Sigmoid colon (tissue), 7 donors: ENCODE measurements around the gene ABLIM1. TPM values are rescaled to one million over a fixed set of nuclear protein-coding genes. Genes with fewer than 3 reads are reported as not detected.

Experiments used
- DNase-seq: peaks from one replicate; pipeline ENCODE4 v3.0.0-alpha.2; 2019
- H3K27ac ChIP-seq, 4 donors: fragments of 200-600 bp; sonication (generic); one replicate each; pipeline ENCODE4 v1.5.1; 2016 to 2019; ENCODE audit warnings: mild to moderate bottlenecking in 1 of 4
- H3K27me3 ChIP-seq, 3 donors: fragments of 200-600 bp; sonication (generic); one replicate each; pipeline ENCODE4 v1.5.1; 2019; ENCODE audit warnings: mild to moderate bottlenecking in 1 of 3
- H3K36me3 ChIP-seq, 4 donors: fragments of 200-600 bp; sonication (generic); one replicate each; pipeline ENCODE4 v1.5.1; 2016 to 2019
- H3K4me1 ChIP-seq, 4 donors: fragments of 200-600 bp; sonication (generic); one replicate each; pipeline ENCODE4 v1.5.1; 2017 to 2019
- H3K4me3 ChIP-seq, 4 donors: fragments of 200-600 bp; sonication (generic); one replicate each; pipeline ENCODE4 v1.5.1; 2017 to 2019; ENCODE audit warnings: mild to moderate bottlenecking in 2 of 4, moderate library complexity in 1 of 4
- H3K9me3 ChIP-seq, 4 donors: fragments of 200-600 bp in 3 of 4; sonication (generic) in 3 of 4; one replicate each; pipeline versions ENCODE4 v1.5.1 to v1.6.1; 2013 to 2019
- EP300 ChIP-seq, 4 donors: sonication (generic); formaldehyde crosslinking; IDR thresholded peaks; one replicate each; pipeline ENCODE4 v1.6.1; 2017; ENCODE audit warnings: antibody characterized with exemption in 4 of 4
- POLR2A ChIP-seq, 2 donors: fragments of 450-650 bp; IDR thresholded peaks; one replicate each; pipeline ENCODE4 v1.6.1; 2016; ENCODE audit warnings: antibody characterized with exemption in 2 of 2, mild to moderate bottlenecking in 2 of 2, moderate library complexity in 2 of 2
- POLR2AphosphoS5 ChIP-seq, 4 donors: sonication (generic); formaldehyde crosslinking; IDR thresholded peaks; one replicate each; pipeline ENCODE4 v1.6.1; 2017; ENCODE audit warnings: antibody characterized with exemption in 4 of 4
- whole genome bisulfite sequencing, 2 donors: extraction: QIAGEN DNeasy Blood & Tissue Kit; methylation state at CpG; one replicate each; pipeline ENCODE4 v1.1.7; 2013; 5-methylcytosine and 5-hydroxymethylcytosine counted together
- intact Hi-C: fragments of 100-400 bp; cut with DNase I; formaldehyde crosslinking; loops from one replicate; pipeline ENCODE4 v1.15.1; 2023
- polyA plus RNA-seq, 3 donors: library from polyadenylated mRNA; stranded (reverse); fragments of 200-250 nt; gene quantifications; one replicate each; pipeline ENCODE4 v1.2.3, GENCODE V29; 2013
- total RNA-seq, 4 donors: library from RNA; depleted of rRNA; stranded (reverse); fragments of >200 nt; gene quantifications; one replicate each; pipeline ENCODE4 v1.1.0, GENCODE V29; 2016
- TF ChIP-seq, protein P1 (sequence below), 4 experiments: fragments of 450-650 bp in 3 of 4; fragments of 200-600 bp in 1 of 4; IDR thresholded peaks; one replicate each; pipeline ENCODE4 v1.5.1; 2016 to 2019; ENCODE audit warnings: antibody characterized with exemption in 4 of 4, mild to moderate bottlenecking in 3 of 4, moderate library complexity in 2 of 4
- donor health status: healthy with polysubstance abuse.
- donor health status: Bipolar disorder and iron deficiency.
- donor health status: healthy.

The ABLIM1 gene
- total and polyA plus RNA-seq, 7 donors: 41.9 to 127 (median 49.5) TPM

DNA sequence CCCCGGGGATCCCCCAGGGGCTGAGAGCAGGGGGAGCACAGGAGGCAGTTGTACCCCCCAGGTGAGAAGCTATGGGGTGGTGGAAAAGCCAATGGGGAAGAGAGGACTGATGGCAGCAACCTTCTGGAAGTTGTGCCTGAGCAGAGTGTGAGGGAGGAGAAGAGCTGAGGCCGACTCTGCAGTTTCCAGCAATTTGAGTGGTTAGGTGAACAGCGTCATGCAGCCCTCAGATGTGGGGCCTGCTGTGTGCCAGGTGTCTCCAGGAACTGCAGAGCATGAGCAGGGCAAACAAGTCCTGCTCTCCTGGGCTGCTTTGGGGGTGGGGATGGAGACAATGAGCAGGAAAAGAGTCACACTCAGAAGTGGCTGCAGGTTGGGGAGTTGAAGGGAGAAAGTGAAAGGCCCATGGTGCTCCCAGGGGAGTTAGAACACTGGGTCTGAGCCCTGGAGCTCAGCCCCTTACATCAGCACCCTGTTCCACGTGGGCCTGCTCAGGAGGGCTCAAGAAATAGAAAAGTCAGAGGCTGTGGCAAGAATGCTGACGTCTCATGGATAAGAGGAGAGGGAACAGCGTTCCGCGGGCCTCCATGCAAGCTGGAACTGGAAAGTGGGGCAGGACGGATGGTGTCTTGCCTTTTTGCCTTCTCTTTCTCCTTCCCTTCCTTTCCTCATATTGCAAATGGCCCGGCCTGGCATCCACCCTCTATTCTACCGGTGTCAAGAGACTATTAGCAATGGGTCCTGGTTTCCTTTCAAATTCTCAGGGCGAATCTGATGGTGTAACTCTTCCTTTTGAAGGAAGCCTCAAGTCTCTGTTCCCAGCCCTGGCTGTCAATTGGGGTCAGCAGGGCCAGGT, 249.7 kb downstream of the ABLIM1 start:
- Histone ChIP-seq H3K27ac (no peak overlapping the region), H3K9me3 (no peaks in the 10 kb centered on the region), H3K27me3 (peaks cover 0 to 13% (median 5%) of the 10 kb centered on the region in 3 donors), H3K4me1 (peaks cover 0 to 28% (median 24%) of the 10 kb centered on the region in 4 donors), H3K36me3 (no peaks in the 10 kb centered on the region), H3K4me3 (no peak overlapping the region)
- WGBS, 2 donors: 82 to 89% methylated on average over 12 of the region's 12 CpGs
- DNase-seq: peak; percentile 50
- intact Hi-C loops: no loop called here
- TF ChIP-seq POLR2A (IDR thresholded peaks at IDR 0.05): no peak
- TF ChIP-seq EP300 (IDR thresholded peaks at IDR 0.05): no peak
- TF ChIP-seq POLR2AphosphoS5 (IDR thresholded peaks at IDR 0.05): no peak
- TF ChIP-seq, protein P1, sequence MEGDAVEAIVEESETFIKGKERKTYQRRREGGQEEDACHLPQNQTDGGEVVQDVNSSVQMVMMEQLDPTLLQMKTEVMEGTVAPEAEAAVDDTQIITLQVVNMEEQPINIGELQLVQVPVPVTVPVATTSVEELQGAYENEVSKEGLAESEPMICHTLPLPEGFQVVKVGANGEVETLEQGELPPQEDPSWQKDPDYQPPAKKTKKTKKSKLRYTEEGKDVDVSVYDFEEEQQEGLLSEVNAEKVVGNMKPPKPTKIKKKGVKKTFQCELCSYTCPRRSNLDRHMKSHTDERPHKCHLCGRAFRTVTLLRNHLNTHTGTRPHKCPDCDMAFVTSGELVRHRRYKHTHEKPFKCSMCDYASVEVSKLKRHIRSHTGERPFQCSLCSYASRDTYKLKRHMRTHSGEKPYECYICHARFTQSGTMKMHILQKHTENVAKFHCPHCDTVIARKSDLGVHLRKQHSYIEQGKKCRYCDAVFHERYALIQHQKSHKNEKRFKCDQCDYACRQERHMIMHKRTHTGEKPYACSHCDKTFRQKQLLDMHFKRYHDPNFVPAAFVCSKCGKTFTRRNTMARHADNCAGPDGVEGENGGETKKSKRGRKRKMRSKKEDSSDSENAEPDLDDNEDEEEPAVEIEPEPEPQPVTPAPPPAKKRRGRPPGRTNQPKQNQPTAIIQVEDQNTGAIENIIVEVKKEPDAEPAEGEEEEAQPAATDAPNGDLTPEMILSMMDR (IDR thresholded peaks at IDR 0.05): no peak

DNA sequence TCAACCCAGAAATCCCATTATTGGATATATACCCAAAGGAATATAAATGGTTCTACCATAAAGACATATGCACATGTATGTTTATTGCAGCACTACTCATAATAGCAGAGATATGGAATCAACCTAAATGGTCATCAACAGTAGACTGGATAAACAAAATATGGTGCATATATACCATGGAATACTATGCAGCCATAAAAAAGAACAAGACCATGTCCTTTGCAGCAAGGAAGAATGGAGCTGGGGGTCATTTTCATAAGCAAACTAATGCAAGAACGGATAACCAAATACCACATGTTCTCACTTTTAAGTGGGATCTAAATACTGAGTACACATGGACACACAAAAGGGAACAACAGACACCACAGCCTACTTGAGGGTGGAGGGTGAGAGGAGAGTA, 251.6 kb downstream of the ABLIM1 start:
- Histone ChIP-seq H3K27ac (no peak overlapping the region), H3K36me3 (no peaks in the 10 kb centered on the region), H3K4me1 (peaks cover 0 to 38% (median 31%) of the 10 kb centered on the region in 4 donors), H3K27me3 (peaks cover 0 to 13% (median 5%) of the 10 kb centered on the region in 3 donors), H3K4me3 (no peak overlapping the region), H3K9me3 (no peaks in the 10 kb centered on the region)
- WGBS, 2 donors: 83 to 96% methylated on average over 1 of the region's 1 CpG
- TF ChIP-seq POLR2AphosphoS5 (IDR thresholded peaks at IDR 0.05) (no peak), POLR2A (IDR thresholded peaks at IDR 0.05) (no peak), EP300 (IDR thresholded peaks at IDR 0.05) (no peak)
- TF ChIP-seq, protein P1 (IDR thresholded peaks at IDR 0.05): no peak
- DNase-seq: no peak
- intact Hi-C loops: no loop called here

DNA sequence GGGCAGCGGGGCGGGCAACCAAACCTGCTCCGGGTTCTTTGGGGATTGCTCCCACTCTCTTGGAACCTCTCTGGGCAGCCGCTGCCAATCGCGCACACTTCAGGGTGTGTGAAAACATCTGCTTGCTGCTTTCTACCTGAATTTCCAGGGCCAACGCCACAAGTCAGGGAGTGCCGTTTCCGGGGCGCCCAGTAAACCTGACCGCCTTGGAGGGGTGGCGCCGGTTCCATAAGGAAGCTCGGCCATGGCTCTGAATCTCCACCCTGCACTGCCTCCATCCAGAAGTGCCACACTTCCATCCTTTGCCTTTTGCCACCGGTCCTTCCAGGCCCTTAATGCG, 253.1 kb downstream of the ABLIM1 start:
- intact Hi-C loops: loop anchor here (2.0 kb wide), 1 partner anchor 100 kb away; no protein-coding TSS in a partner anchor
- Histone ChIP-seq H3K27ac (peak overlapping the region; percentile 71 to 78 (median 73)), H3K4me3 (peak overlapping the region; percentile 46 to 62 (median 53)), H3K9me3 (no peaks in the 10 kb centered on the region), H3K36me3 (no peaks in the 10 kb centered on the region), H3K27me3 (peaks cover 0 to 13% (median 5%) of the 10 kb centered on the region in 3 donors), H3K4me1 (peaks cover 0 to 53% (median 45%) of the 10 kb centered on the region in 4 donors)
- 14 to 31% methylated on average over 16 of the region's 16 CpGs for WGBS, 2 donors
- TF ChIP-seq POLR2AphosphoS5 (IDR thresholded peaks at IDR 0.05): no peak
- no peak for TF ChIP-seq EP300 (IDR thresholded peaks at IDR 0.05)
- no peak for DNase-seq

DNA sequence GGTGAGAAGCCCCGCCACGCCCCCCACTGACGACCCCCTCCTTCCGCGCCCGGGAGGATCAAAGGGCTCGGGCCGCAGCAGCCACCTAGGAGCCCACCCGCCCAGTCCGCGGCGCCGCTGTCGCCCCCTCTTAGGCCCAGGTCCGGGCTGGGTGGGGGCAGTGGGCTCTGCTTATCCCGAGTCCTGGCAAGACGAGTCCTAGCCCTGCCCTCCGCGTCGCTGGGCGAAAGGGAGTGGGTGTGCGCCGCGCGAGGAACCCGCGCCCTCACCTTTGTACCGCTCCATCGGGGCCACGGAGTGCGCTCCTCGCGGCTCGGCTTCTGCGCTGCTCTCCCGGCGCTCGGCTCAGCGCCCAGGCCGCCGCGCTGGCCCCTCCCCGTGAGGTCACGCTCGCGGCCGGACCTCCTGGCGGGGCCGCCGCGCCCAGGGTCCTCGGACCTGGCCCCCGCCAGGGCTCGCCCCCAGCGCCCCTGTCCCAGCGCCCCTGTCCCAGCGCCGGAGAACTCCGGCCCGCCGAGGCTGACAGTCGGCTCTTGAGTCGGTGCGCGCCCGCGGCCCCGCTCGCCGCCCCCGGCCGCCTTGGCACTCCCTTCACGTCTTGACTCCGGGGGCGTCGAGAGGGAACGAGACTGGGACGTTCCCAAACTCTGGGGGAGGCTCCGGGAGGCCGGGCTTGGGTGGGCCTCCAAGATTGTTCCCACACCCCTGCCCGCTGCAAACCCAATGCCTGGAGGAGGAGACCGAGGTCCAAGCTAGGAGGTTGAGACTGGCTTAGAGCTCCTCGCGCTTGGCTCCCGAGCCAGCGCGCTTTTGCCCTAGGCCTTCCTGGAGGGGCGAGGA, 253.7 kb downstream of the ABLIM1 start, which contains the start of gene AFAP1L2:
TSS of gene AFAP1L2 (minus strand) at position 332 of the 840 bp plus-strand sequence. CDS start at position 285, 47 bp downstream.
- no peak for TF ChIP-seq POLR2A (IDR thresholded peaks at IDR 0.05)
- peak; percentile 49 to 86 (median 80) for TF ChIP-seq POLR2AphosphoS5 (IDR thresholded peaks at IDR 0.05)
- peak within 1 kb of the TSS; percentile 71 to 78 (median 73) for H3K27ac ChIP-seq
- H3K36me3 ChIP-seq: no peaks in the 10 kb centered on the region
- H3K4me1 ChIP-seq: peaks cover 0 to 59% (median 48%) of the 10 kb centered on the region in 4 donors
- 1 to 2% methylated on average over 88 of the region's 88 CpGs for WGBS, 2 donors
- intact Hi-C loops: loop anchor here (2.0 to 5.0 kb wide), 2 partner anchors 57 to 100 kb away; no protein-coding TSS in a partner anchor
- H3K9me3 ChIP-seq: no peaks in the 10 kb centered on the region
- peaks cover 0 to 13% (median 5%) of the 10 kb centered on the region in 3 donors for H3K27me3 ChIP-seq
- H3K4me3 ChIP-seq: peak within 1 kb of the TSS; percentile 46 to 62 (median 53)
- peak; percentile 69 for DNase-seq

DNA sequence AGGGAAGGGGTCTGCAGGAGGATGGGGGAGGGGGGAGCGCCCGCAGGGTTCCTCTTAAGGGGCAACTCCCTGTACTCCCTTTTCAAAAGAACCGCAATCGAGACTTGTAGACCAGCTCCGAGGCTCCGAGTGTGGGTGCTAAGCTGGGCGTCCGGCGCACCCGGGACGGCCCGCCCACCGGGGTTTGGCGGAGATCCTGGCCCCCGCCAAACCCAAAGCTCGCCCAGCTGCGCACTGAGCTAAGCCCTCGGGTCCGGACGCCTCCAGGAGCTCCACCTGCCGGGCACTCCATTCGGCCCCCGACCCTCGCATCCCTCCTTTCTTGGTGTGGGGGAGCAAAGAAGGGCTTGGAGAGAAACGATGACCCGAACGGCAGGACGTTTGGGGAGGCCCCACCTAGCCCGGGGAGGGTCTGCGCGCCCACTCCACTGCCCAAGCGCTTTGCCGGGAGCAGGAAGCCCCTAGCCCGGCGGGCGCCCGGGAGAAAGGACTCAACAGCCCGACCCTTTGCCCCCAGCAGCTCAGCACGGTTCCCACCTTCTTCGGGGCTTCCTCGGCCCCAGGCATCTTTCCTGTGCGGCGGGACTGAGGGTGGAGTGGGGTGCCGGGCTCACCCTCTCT, 254.4 kb downstream of the ABLIM1 start:
- peaks cover 0 to 66% (median 51%) of the 10 kb centered on the region in 4 donors for H3K4me1 ChIP-seq
- intact Hi-C loops: loop anchor here (2.0 to 5.0 kb wide), 2 partner anchors 56 to 99 kb away; no protein-coding TSS in a partner anchor

More for the DNA sequence above, 254.4 kb downstream of the ABLIM1 start:
- peaks cover 0 to 13% (median 5%) of the 10 kb centered on the region in 3 donors for H3K27me3 ChIP-seq
- peak overlapping the region; percentile 46 to 62 (median 53) for H3K4me3 ChIP-seq
- H3K9me3 ChIP-seq: no peaks in the 10 kb centered on the region
- peak overlapping the region; percentile 71 to 78 (median 73) for H3K27ac ChIP-seq
- H3K36me3 ChIP-seq: no peaks in the 10 kb centered on the region
- peak; percentile 81 for DNase-seq
- WGBS, 2 donors: 1% methylated on average over 44 of the region's 44 CpGs
- TF ChIP-seq EP300 (IDR thresholded peaks at IDR 0.05): no peak
- no peak for TF ChIP-seq POLR2A (IDR thresholded peaks at IDR 0.05)
- peak in 1 of 4 donors; percentile 50 for TF ChIP-seq POLR2AphosphoS5 (IDR thresholded peaks at IDR 0.05)
- TF ChIP-seq, protein P1 (IDR thresholded peaks at IDR 0.05): peak in 1 of 4 experiments; percentile 13
